Upper lobe of left lung (tissue), 4 donors: ENCODE data around the gene CRYGS.

Source experiments
- POLR2AphosphoS5 ChIP-seq, 2 donors: sonication (generic); formaldehyde crosslinking; IDR thresholded peaks; one replicate each; pipeline ENCODE4 v1.5.1; 2017; ENCODE audit warnings: antibody characterized with exemption in 2 of 2
- TF ChIP-seq, protein P1 (sequence below), 6 experiments: fragments of 450-650 bp in 4 of 6; fragments of 200-600 bp in 2 of 6; sonication (generic) in 2 of 6; IDR thresholded peaks; one replicate each; pipeline ENCODE4 v1.5.1; 2016 to 2019; ENCODE audit warnings: antibody characterized with exemption in 6 of 6

DNA sequence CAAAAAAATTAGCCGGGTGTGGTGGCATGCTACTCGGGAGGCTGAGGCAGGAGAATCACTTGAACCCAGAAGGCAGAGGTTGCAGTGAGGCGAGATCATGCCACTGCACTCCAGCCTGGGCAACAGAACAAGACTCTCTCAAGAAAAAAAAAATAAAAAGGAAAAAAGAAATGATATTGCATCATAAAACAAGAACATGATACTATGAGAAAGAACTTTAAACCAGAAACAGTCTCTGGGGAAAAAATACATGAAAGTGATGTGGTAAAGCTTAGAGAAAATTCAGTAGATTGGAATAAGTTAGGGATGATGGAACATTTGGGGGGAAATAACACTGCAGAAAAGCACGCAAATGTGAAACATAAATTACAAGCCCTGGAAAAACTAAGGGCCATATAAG lies 54.7 kb downstream of the CRYGS start:
- TF ChIP-seq, protein P1, sequence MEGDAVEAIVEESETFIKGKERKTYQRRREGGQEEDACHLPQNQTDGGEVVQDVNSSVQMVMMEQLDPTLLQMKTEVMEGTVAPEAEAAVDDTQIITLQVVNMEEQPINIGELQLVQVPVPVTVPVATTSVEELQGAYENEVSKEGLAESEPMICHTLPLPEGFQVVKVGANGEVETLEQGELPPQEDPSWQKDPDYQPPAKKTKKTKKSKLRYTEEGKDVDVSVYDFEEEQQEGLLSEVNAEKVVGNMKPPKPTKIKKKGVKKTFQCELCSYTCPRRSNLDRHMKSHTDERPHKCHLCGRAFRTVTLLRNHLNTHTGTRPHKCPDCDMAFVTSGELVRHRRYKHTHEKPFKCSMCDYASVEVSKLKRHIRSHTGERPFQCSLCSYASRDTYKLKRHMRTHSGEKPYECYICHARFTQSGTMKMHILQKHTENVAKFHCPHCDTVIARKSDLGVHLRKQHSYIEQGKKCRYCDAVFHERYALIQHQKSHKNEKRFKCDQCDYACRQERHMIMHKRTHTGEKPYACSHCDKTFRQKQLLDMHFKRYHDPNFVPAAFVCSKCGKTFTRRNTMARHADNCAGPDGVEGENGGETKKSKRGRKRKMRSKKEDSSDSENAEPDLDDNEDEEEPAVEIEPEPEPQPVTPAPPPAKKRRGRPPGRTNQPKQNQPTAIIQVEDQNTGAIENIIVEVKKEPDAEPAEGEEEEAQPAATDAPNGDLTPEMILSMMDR (IDR thresholded peaks at IDR 0.05): no peak
- no peak for TF ChIP-seq POLR2AphosphoS5 (IDR thresholded peaks at IDR 0.05)
